ENCODE data around the gene PDHX.

The PDHX gene

DNA sequence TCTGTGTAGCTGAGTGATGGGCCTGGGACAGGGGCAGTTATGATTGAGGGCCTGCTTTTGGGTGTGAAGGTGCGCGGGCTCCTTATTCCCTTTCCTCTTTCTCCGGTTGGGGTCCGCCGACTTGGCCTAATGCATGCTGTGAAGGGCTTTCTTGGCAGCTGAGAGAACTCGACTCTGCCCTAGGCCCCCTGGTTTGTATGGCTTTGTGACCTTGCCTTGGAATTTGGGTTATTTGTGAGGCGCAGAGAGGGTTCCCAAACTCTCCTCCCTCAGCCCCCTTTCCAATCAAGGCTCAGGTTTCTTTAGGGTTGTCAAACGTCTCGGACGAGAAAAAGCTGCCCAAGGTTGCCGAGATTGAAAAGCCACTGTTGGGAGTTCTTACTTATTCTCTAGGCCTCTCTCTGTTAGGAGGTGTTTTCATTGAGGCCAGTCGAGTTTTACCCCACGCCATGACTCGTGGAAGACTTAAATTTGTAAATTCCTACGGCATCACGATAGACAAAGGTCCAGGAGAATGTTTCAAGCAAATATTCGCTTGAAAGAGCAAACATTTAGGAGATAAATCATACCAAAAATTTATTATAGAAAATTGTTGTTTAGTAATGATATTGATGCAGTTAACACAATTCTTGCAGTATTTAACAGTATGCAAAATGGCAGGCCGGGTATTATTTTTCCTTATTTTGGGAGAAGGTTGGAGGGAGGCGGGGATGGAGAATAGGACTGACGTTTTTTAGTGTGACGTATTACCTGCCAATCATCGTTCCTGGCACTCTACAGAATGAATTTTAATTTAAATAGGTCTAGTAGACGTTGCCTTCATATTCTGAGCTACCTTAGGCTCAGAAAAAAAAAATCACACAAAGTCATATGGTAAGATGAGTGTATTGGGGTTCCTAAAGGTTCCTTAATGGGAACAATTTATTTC lies 689 bp downstream of the PDHX start:
- no peaks in the 10 kb centered on the region for H3K9me3 ChIP-seq
- intact Hi-C loops (cut with DNase I; ENCODE audit: low total_unique reads): loop anchor here (5.0 to 10.0 kb wide), 2 partner anchors 225 to 1348 kb away; no protein-coding TSS in a partner anchor
- no peak for DNase-seq
- H3K4me3 ChIP-seq: peak overlapping the region; percentile 76 to 87
- H3K27ac ChIP-seq: peak overlapping the region; percentile 93 to 97
- TF ChIP-seq CTCF (IDR thresholded peaks at IDR 0.05): no peak
- H3K27me3 ChIP-seq: no peaks in the 10 kb centered on the region
- peaks cover 0 to 28% (median 9%) of the 10 kb centered on the region in 4 donors for H3K4me1 ChIP-seq
- H3K36me3 ChIP-seq: no peaks in the 10 kb centered on the region

- Histone ChIP-seq H3K4me1 (peaks cover 0 to 50% (median 21%) of the 10 kb centered on the region in 4 donors), H3K4me3 (no peak overlapping the region), H3K27ac (no peak overlapping the region), H3K36me3 (no peaks in the 10 kb centered on the region), H3K27me3 (no peaks in the 10 kb centered on the region), H3K9me3 (no peaks in the 10 kb centered on the region)
- no peak for DNase-seq
- intact Hi-C loops (cut with DNase I; ENCODE audit: low total_unique reads): no loop called here
- TF ChIP-seq CTCF (IDR thresholded peaks at IDR 0.05): no peak
These were observed 4.7 kb downstream of the PDHX start for GRCh38 chr11:34921156-34921555.

GRCh38 chr11:34924714-34925113 lies 8.3 kb downstream of the PDHX start:
- Histone ChIP-seq H3K4me1 (peaks cover 0 to 55% (median 20%) of the 10 kb centered on the region in 4 donors), H3K4me3 (no peak overlapping the region), H3K36me3 (no peaks in the 10 kb centered on the region), H3K9me3 (no peaks in the 10 kb centered on the region), H3K27me3 (no peaks in the 10 kb centered on the region), H3K27ac (peak overlapping the region; percentile 23 to 36)
- no peak for TF ChIP-seq CTCF (IDR thresholded peaks at IDR 0.05)
- DNase-seq: no peak
- intact Hi-C loops (cut with DNase I; ENCODE audit: low total_unique reads): loop anchor here (5.0 kb wide), 1 partner anchor 468 kb away; no protein-coding TSS in a partner anchor

GRCh38 chr11:34926101-34926830 lies 9.8 kb downstream of the PDHX start:
- Histone ChIP-seq H3K4me1 (peaks cover 0 to 55% (median 20%) of the 10 kb centered on the region in 4 donors), H3K9me3 (no peaks in the 10 kb centered on the region), H3K27ac (no peak overlapping the region), H3K4me3 (no peak overlapping the region), H3K36me3 (no peaks in the 10 kb centered on the region), H3K27me3 (no peaks in the 10 kb centered on the region)
- TF ChIP-seq CTCF (IDR thresholded peaks at IDR 0.05): peak; percentile 66 to 79
- DNase-seq: no peak
- intact Hi-C loops (cut with DNase I; ENCODE audit: low total_unique reads): loop anchor here (5.0 kb wide), 1 partner anchor 466 kb away; no protein-coding TSS in a partner anchor

- H3K4me1 ChIP-seq: peaks cover 0 to 55% (median 20%) of the 10 kb centered on the region in 4 donors
- no peak overlapping the region for H3K4me3 ChIP-seq
- DNase-seq: no peak
- intact Hi-C loops (cut with DNase I; ENCODE audit: low total_unique reads): loop anchor here (5.0 kb wide), 1 partner anchor 466 kb away; no protein-coding TSS in a partner anchor
- no peaks in the 10 kb centered on the region for H3K27me3 ChIP-seq
- no peaks in the 10 kb centered on the region for H3K36me3 ChIP-seq
- H3K9me3 ChIP-seq: no peaks in the 10 kb centered on the region
- no peak for TF ChIP-seq CTCF (IDR thresholded peaks at IDR 0.05)
- H3K27ac ChIP-seq: no peak overlapping the region
These were observed 10.4 kb downstream of the PDHX start for GRCh38 chr11:34926831-34927132.
